Endodermal cell (in vitro differentiated cells): ENCODE data around the gene CLEC16A. TPM values are rescaled to one million over a fixed set of nuclear protein-coding genes. Genes with fewer than 3 reads are reported as not detected.

Experiments used
- DNase-seq: peaks from one replicate; pipeline ENCODE4 v3.0.0-alpha.2; 2017
- H3K27ac ChIP-seq: 2 replicates; pipeline ENCODE4 v1.5.1; 2013; ENCODE audit warnings: mild to moderate bottlenecking, low read depth, low read length, moderate library complexity
- H3K27me3 ChIP-seq: 2 replicates; pipeline ENCODE4 v1.6.1; 2013; ENCODE audit warnings: mild to moderate bottlenecking, low read length, moderate library complexity; ENCODE audit not compliant: insufficient read depth, control insufficient read depth, poor library complexity, severe bottlenecking
- H3K36me3 ChIP-seq: 2 replicates; pipeline ENCODE4 v1.7.0; 2013; ENCODE audit warnings: mild to moderate bottlenecking, low read length, moderate library complexity; ENCODE audit not compliant: control insufficient read depth, insufficient read depth
- H3K4me1 ChIP-seq: one replicate; pipeline ENCODE4 v1.7.0; 2013; ENCODE audit warnings: low read length; ENCODE audit not compliant: control insufficient read depth, insufficient read depth
- H3K4me3 ChIP-seq: 2 replicates; pipeline ENCODE4 v1.5.1; 2013; ENCODE audit warnings: mild to moderate bottlenecking, low read length, moderate library complexity
- H3K9ac ChIP-seq: 2 replicates; pipeline ENCODE4 v1.6.1; 2013; ENCODE audit warnings: mild to moderate bottlenecking, low read length, moderate library complexity; ENCODE audit not compliant: poor library complexity, severe bottlenecking; ENCODE audit errors: extremely low read depth
- H3K9me3 ChIP-seq: 2 replicates; pipeline ENCODE4 v1.6.1; 2013; ENCODE audit warnings: mild to moderate bottlenecking, low read length, moderate library complexity; ENCODE audit not compliant: control insufficient read depth
- H3K27ac Mint-ChIP-seq: 2 replicates; pipeline ENCODE4 v1.8.0; 2020; ENCODE audit warnings: mixed read lengths
- H3K27me3 Mint-ChIP-seq: 2 replicates; pipeline ENCODE4 v1.8.0; 2021; ENCODE audit warnings: mild to moderate bottlenecking, mixed read lengths; ENCODE audit not compliant: insufficient read depth
- H3K36me3 Mint-ChIP-seq: 2 replicates; pipeline ENCODE4 v1.8.0; 2020; ENCODE audit warnings: low read depth, mixed read lengths
- H3K4me1 Mint-ChIP-seq: 2 replicates; pipeline ENCODE4 v1.8.0; 2020; ENCODE audit warnings: mixed read lengths
- H3K4me3 Mint-ChIP-seq: 2 replicates; pipeline ENCODE4 v1.8.0; 2020; ENCODE audit warnings: mild to moderate bottlenecking, moderate library complexity, mixed read lengths
- H3K9me3 Mint-ChIP-seq: 2 replicates; pipeline ENCODE4 v1.8.0; 2020; ENCODE audit warnings: mild to moderate bottlenecking, mixed read lengths
- CTCF ChIP-seq: fragments of 200-600 bp; sonication (generic); conservative IDR thresholded peaks from 2 replicates; pipeline ENCODE4 v1.5.0; 2021; ENCODE audit warnings: antibody characterized with exemption, mild to moderate bottlenecking
- WGBS, 2 experiments: methylation state at CpG; one replicate each; pipeline versions ENCODE4 v1.1.5 to v1.1.7; 2013; ENCODE audit warnings: missing lambda C conversion rate in 2 of 2, mixed read lengths in 1 of 2; ENCODE audit not compliant: insufficient coverage in 1 of 2, insufficient read length in 1 of 2; 5-methylcytosine and 5-hydroxymethylcytosine counted together
- total RNA-seq, 2 donors: library from RNA; stranded (reverse); fragmentation: NEBNext Ultra II Directional in 1 of 2; extraction: Animal tissue kit (Norgen Biotek cat#: 25700) in 1 of 2; gene quantifications; 2 replicates in 1 of 2; 3 replicates in 1 of 2; pipeline ENCODE4 v1.2.1, GENCODE V29; 2021

CLEC16A gene
- total RNA-seq, 2 donors from 2014 or later = 19.5 to 28.3 TPM

GRCh38 chr16:11121914-11122692 lies 177.7 kb downstream of the CLEC16A start:
- DNase-seq = no peak
- Mint-ChIP-seq H3K27ac (no peak overlapping the region), H3K36me3 (peaks cover 32% of the 10 kb centered on the region)

DNA sequence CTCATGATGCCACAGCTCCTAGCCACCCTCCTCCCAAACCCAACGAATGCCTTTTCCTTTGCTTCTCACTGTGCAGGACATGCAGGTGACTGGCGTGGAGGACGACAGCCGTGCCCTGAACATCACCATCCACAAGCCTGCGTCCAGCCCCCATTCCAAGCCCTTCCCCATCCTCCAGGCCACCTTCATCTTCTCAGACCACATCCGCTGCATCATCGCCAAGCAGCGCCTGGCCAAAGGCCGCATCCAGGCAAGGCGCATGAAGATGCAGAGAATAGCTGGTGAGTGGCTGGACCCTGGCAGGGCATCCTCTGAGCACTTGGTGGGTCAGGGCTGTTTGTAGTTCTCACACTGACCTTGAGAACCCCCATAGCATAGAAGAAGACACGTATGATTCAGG lies 179.3 kb downstream of the CLEC16A start:
- whole genome bisulfite sequencing, 2 experiments = 97 to 100% methylated on average over 9 to 11 of the region's 11 CpGs
- Histone ChIP-seq H3K4me1 (no peaks in the 10 kb centered on the region), H3K9ac (no peak overlapping the region), H3K9me3 (no peaks in the 10 kb centered on the region), H3K27ac (no peak overlapping the region), H3K27me3 (no peaks in the 10 kb centered on the region), H3K36me3 (peaks cover 48% of the 10 kb centered on the region), H3K4me3 (no peak overlapping the region)
- Mint-ChIP-seq H3K9me3 (no peaks in the 10 kb centered on the region), H3K27me3 (no peaks in the 10 kb centered on the region), H3K36me3 (peaks cover 32% of the 10 kb centered on the region), H3K4me3 (no peak overlapping the region), H3K27ac (no peak overlapping the region), H3K4me1 (peaks cover 1% of the 10 kb centered on the region)
- no peak for DNase-seq
- no peak for TF ChIP-seq CTCF

More at GRCh38 chr16:11121914-11122692, 177.7 kb downstream of the CLEC16A start:
- Histone ChIP-seq H3K9ac (no peak overlapping the region), H3K27ac (no peak overlapping the region), H3K36me3 (peaks cover 37% of the 10 kb centered on the region), H3K27me3 (no peaks in the 10 kb centered on the region), H3K9me3 (no peaks in the 10 kb centered on the region), H3K4me1 (no peaks in the 10 kb centered on the region), H3K4me3 (no peak overlapping the region)
- 91 to 96% methylated on average over 6 to 8 of the region's 8 CpGs for WGBS, 2 experiments
- H3K4me3 Mint-ChIP-seq = no peak overlapping the region
- H3K27me3 Mint-ChIP-seq = no peaks in the 10 kb centered on the region
- H3K4me1 Mint-ChIP-seq = no peaks in the 10 kb centered on the region
- H3K9me3 Mint-ChIP-seq = no peaks in the 10 kb centered on the region
- no peak for TF ChIP-seq CTCF

GRCh38 chr16:11125936-11126335 lies 181.6 kb downstream of the CLEC16A start:
- H3K9me3 ChIP-seq = no peaks in the 10 kb centered on the region
- TF ChIP-seq CTCF = no peak
- H3K36me3 Mint-ChIP-seq = peaks cover 30% of the 10 kb centered on the region
- H3K27me3 Mint-ChIP-seq = no peaks in the 10 kb centered on the region
- no peak overlapping the region for H3K4me3 ChIP-seq
- no peak overlapping the region for H3K27ac ChIP-seq
- H3K27me3 ChIP-seq = no peaks in the 10 kb centered on the region
- peaks cover 45% of the 10 kb centered on the region for H3K36me3 ChIP-seq
- no peaks in the 10 kb centered on the region for H3K4me1 ChIP-seq
- no peak overlapping the region for H3K4me3 Mint-ChIP-seq
- 91 to 93% methylated on average over 10 to 17 of the region's 17 CpGs for WGBS, 2 experiments
- H3K9me3 Mint-ChIP-seq = no peaks in the 10 kb centered on the region
- peaks cover 4% of the 10 kb centered on the region for H3K4me1 Mint-ChIP-seq
- no peak overlapping the region for H3K27ac Mint-ChIP-seq
- no peak overlapping the region for H3K9ac ChIP-seq
- no peak for DNase-seq
